Spleen (tissue), 7 donors: ENCODE results near the gene RPTOR.

Source experiments
- CTCF ChIP-seq, 11 experiments: fragments of 200-600 bp in 7 of 11; fragments of 450-650 bp in 4 of 11; sonication (generic) in 4 of 11; IDR thresholded peaks in 8 of 11; conservative IDR thresholded peaks in 3 of 11; 1 replicate in 7 of 11; 2 replicates in 4 of 11; pipeline versions ENCODE4 v1.4.0 to v1.8.0; 2016 to 2021; ENCODE audit warnings: antibody characterized with exemption in 11 of 11, inconsistent platforms in 4 of 11, mild to moderate bottlenecking in 1 of 11
- POLR2A ChIP-seq, 3 donors: fragments of 450-650 bp; IDR thresholded peaks; one replicate each; pipeline ENCODE4 v1.5.1; 2017; ENCODE audit warnings: antibody characterized with exemption in 3 of 3, mild to moderate bottlenecking in 1 of 3
- donor health status: DM: no; HTN: no; CAD: no; lungs with moderate emphysema.
- donor health status: DM: no; HTN: no; CAD: no.
- donor health status: DM: no; HTN: no; CAD: no.

- TF ChIP-seq CTCF (IDR thresholded peaks at IDR 0.05 in 8 of 11, conservative IDR thresholded peaks at IDR 0.05 in 3 of 11), result no peak
- no peak for TF ChIP-seq POLR2A (IDR thresholded peaks at IDR 0.05)
These were observed 247.7 kb downstream of the RPTOR start for GRCh38 chr17:80792373-80792781.
